GM18951 (cell line): ENCODE results near the gene TWSG1.
"Not testable (repeated sequence)": the region's sequence is repeated elsewhere in the genome, so short reads cannot be mapped to it uniquely, and the experiment has no call there.

Experiments
- POLR2A ChIP-seq: IDR thresholded peaks from 4 replicates; pipeline ENCODE4 v1.6.1; 2011; ENCODE audit warnings: mild to moderate bottlenecking; ENCODE audit not compliant: insufficient read length, insufficient read depth; ENCODE audit errors: extremely low read depth
- in situ Hi-C: fragments of 300-500 bp; cut with MboI; formaldehyde crosslinking; loops from one replicate; pipeline ENCODE4 v1.12.0; 2022; ENCODE audit warnings: low sequenced_read_pairs, mixed read lengths, inconsistent platforms; ENCODE audit not compliant: unreplicated experiment

TWSG1 gene

DNA sequence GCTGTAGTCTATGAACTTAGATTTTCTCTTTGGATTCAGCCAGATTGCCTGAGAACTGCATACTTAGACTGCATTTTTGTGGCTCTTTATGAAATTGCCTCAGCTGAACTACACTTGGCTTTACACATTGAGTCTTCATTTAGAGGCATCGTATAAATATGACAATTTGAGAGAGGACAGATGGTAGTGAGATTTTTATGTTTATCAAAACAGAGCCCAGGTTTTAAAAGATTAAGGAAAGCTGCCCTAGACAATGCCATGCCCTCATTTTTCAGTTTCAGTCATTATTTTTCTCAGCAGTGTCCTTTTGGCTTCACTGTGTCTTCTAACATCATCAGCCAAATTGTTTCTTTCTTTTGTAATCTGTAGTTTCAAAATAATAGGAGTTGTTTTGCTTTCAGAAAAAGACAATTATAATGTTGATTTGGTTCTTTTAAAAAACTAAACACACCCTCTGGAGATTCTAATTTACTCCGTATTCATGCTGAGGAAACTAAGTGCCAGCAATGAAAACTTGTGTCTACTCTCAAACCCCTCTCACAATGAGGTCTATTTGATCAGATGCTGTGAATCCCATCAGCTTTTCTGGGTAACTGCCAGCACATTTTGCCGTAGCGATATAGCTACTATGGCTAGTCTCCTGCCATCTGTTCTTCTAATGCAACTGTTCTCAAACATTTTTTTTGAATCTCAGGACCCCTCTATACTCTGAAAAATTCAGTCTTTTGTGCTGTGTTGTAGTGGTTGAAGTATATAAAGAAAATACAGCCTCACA lies 46.2 kb downstream of the TWSG1 start:
- in situ Hi-C loops: no loop called here
- no peak for TF ChIP-seq POLR2A

DNA sequence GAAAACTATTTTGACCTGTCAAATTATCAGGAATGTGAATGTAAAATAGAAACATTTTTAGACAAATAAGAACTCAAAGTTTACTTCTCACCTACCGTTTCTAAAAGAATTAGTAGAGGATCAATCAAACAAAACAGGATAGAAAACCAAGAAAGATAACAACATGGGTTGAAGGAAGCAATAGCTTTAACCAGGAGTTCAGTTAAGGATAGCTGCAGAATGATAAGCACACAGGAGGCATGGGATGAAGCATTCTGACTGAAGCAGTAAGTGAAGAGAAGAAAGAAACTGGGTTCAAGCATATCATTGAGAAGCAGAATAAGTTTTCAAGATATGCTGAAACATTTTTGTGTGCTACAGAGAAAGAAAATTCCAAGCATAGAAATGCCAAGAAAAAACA lies 52.3 kb downstream of the TWSG1 start:
- in situ Hi-C loops: no loop called here
- no peak for TF ChIP-seq POLR2A

DNA sequence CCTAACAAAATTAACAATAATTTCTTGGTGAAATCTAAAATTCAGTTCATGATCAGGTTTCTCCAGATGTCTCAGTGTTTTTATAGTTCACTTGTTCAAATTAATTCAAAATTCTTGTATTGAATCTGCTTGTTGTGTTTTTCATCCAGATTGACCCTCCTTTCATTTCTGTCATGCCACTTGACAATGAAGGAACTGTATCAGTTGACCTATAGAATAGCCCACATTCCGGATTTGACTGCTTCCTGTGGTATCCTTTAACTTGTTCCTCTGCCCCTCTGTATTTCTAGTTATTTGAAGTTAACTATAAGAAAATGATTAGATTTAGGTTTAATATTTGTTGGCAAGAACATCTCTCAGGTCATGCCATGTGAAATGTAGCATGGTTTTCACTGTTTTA lies 53.3 kb downstream of the TWSG1 start:
- in situ Hi-C loops: no loop called here
- TF ChIP-seq POLR2A: no peak

DNA sequence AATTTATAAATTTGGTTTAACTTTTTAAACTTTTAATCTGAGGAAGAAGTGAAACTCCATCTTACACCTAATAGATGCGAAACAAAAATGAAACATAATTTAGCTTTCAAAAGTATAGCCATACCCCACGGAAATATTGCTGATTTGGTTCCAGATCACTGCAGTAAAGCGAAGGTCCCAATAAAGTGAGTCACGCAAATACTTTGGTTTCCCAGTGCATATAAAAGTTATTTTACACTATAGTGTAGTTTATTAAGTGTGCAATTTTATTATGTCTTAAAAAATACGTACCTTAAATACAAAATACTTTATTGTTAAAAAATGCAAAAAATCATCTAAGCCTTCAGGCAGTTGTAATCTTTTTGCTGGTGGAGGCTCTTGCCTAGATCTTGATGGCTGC lies 55.1 kb downstream of the TWSG1 start:
- in situ Hi-C loops: no loop called here
- TF ChIP-seq POLR2A: no peak

DNA sequence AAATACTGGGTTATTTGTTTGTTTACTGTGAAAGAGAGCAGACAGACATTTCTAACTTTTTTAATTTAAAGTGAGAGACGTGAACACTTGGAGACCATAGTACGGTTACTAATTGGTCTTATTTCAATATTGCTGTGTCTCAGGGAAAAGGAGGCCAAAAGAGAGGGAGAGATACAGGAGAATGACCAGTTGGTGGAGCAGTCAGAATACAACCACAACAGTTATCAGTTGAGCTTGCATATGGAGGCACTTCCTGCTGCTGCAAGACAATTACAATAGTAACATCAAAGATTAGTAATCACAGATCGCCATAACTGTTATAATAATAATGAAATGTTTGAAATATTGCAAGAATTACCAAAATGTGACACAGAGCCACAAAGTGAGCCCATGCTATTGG lies 58.2 kb downstream of the TWSG1 start:
- no peak for TF ChIP-seq POLR2A
- in situ Hi-C loops: no loop called here

DNA sequence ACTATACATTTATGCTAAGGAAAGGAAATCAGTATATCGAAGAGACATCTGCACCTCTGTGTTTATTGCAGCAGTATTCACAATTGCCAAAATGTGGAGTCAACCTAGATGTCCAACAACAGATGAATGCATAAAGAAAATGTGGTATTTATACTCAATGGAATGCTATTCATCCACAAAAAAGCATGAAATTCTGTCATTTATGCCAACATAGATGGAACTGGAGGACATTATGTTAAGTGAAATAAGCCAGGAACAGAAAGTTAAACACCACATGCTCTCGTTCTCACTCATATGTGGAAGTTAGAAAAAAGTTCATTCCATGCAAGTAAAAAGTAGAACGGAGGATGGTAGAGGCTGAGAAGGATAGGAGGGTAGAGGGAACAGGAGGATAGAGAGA lies 59.5 kb downstream of the TWSG1 start:
- TF ChIP-seq POLR2A: no peak
- in situ Hi-C loops: no loop called here

DNA sequence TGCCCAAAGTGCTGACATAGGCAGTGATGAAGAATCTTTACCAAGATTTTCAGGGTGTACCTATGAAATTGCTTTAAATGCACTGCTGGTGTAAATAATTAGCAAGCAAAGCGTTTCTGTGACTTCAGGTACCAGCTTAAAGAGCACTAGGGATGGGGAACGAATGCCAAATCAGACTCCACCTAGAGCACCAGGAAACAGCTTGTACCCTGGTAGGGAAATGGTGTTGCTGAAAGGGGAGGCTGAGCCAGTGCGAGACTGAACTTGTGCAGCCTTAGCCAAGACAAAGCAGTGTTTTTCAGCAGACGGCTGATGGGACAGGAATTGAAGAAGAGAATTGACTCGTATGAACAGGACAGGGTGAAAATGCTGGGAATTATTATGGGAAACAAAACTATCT lies 65.6 kb downstream of the TWSG1 start:
- in situ Hi-C loops: no loop called here

DNA sequence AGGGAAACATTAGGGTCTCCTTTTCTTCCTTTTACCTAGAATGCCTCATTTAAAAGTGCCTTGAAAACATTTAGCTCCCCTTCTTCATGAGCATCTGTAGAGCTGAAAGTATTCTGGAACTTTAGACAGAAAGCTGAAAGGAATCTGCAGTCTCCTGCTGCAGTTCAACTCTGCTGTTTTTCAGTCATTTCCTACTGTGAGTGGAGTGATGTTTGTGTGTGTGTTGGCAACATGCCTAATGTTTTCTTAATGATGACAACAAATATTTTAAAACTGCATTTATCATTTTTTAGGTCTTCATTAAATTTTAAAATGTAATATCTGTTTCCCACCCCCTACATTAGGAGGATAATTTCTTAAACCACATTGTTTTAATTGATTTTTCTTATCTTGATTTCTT lies 66.6 kb downstream of the TWSG1 start:
- in situ Hi-C loops: no loop called here

More for the DNA sequence above, 65.6 kb downstream of the TWSG1 start:
- no peak for TF ChIP-seq POLR2A

DNA sequence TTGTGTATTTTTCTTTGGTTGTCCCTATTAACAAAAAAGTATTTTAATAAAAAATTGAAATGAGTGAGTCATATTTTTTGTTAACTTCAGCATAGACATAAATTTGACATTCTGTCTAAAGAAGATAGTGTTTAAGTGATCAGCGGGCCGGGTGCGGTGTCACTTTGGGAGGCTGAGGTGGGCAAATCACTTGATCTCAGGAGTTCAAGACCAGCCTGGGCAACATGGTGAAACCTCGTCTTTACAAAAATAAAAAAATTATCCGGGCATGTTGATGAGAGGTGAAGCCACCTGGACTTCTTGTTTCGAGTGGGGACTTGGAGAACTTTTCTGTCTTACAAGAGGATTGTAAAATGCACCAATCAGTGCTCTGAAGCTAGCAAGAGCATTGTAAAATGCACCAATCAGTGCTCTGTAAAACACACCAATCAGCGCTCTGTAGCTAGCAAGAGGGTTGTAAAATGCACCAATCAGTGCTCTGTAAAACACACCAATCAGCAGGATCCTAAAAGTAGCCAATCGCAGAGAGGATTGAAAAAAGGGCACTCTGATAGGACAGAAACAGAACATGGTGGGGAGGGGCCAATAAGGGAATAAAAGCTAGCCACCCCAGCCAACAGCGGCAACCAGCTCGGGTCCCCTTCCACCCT lies 67.9 kb downstream of the TWSG1 start:
- in situ Hi-C loops: not testable (repeated sequence)

More for the DNA sequence above, 66.6 kb downstream of the TWSG1 start:
- no peak for TF ChIP-seq POLR2A

DNA sequence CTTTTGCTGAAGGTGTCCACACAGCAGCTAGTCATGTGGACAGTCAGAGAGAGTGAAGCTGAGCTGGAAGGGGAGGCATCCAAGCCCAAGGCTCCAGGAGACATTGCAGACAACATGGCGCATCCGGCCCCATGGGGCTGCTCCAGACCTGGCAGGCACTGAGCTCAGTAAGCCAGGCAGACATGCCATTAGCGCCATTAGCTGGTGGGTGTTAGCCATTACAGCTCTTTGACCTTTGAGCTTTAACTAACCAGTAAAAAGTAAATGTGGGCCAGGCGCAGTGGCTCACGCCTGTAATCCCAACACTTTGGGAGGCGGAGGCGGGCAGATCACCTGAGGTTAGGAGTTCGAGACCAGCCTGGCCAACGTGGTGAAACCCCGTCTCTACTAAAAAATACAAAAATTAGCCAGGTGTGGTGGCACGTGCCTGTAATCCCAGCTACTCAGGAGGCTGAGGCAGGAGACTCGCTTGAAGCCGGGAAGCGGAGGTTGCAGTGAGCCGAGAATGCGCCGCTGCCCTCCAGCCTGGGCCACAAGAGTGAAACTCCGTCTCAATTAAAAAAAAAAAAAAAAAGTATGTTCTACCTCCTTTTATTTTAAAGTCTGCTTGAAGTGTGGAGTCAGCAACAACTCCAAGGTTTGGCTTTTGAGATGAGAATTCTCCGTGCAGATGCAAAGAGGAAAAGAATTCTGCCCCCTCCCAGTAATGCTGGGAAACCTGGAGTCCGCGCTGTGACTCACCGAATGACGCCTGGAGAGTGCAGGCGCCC lies 69.4 kb downstream of the TWSG1 start:
- in situ Hi-C loops: no loop called here
- TF ChIP-seq POLR2A: no peak

DNA sequence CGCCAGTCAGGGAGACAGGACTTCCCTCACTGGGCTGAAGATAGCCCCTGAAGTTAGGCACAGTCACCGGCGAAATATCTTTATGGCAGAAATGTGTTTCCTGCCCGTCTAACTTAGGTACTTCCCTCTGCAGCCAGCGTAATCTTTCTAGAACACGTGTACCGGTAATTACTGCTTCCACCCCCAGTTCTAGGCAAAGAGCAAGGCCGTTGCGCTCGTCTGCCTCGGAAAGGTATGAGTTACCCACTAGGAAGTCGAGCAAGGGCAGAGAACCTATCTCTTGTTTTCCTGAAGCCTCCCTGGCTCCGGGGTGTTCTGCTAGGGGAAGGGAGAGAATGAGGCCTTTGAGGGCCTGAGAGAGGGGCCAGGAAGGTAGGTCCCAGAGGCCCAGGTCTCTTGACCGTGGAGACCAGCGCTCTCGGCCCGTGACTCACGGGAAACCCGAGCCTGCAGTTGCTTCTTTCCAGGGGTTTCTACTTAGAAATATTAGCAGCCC lies 70.0 kb downstream of the TWSG1 start:
- TF ChIP-seq POLR2A: no peak
- in situ Hi-C loops: no loop called here

DNA sequence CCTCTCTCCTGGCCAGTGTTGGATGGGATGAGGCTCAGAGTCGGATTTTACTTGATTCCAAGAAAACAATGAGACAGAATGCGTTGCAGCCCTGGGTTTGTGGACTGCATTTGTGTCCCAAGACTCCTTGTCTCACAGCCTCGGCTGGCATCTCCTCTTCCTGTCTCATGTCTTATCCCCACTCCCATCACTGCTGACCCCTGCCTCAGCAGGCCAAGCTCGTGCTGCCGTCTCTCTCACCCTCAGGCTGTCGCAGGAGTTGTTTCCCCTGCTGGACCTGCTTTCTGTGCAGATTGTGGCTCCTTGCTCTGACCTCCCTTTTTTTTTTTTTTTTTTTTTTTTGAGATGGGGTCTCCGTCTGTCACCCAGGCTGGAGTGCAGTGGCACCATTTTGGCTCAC lies 70.6 kb downstream of the TWSG1 start:
- in situ Hi-C loops: no loop called here
- no peak for TF ChIP-seq POLR2A

DNA sequence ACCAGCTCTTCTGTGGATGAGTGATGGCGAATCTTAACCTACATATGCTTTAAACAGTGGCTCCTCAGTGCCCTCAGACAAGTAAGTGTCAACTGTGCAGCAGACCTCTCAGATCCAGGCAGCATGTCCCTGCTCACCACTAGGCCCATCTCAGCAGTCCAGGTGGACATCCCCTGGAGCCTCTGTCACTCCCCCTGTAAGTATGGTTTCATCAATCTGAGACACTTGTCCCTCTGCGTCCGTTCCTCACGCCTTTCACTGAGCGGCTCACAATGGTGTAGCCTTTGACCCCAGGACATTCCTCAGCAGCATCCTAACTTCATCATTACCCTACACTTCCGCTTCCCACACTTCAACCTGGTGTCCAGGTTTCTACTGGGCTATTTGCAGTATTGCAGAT lies 71.4 kb downstream of the TWSG1 start:
- in situ Hi-C loops: no loop called here
- no peak for TF ChIP-seq POLR2A

DNA sequence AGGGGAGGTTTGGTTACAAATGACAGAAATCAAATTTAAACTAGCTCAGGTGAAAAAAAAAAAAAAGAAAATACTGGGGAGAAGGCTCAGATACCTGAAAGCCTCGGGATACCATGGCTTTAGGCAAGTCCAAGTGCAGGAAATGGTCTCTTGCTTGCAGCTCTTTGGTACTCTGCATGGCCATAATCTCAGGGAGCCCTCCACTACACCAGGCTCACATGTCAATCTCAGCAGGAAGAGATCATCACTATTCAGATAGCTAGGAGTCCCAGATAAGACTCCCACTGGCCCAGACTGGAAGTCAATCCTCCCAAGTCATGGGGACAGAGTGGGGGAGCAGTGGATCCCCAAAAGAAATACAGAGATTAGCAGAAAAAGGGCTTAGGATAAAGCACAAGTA lies 75.9 kb downstream of the TWSG1 start:
- in situ Hi-C loops: no loop called here
- no peak for TF ChIP-seq POLR2A

DNA sequence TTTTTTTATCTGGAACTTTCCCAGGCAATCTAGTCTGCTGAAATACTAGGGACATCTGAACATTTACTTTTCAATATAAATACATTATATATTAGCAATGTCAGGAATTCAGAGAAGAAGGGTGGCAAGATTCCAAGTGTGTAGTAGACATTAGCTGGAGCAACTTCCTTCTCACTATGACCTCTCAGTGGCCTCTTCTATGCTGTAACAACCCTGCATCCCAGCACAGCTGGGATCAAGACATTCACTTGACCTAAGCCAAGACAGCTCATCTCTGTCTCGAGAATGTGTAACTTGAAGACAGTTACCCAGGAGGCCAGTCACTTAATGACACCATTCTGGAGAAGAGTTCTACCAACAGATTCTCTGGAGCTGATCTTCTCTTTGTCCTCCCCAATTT lies 79.0 kb downstream of the TWSG1 start:
- in situ Hi-C loops: no loop called here
- TF ChIP-seq POLR2A: no peak
